Activated naive CD4-positive, alpha-beta T cell treated with anti-CD3 and anti-CD28 coated beads, Interleukin-2, amount 50 U/mL, for 72 hours (primary cell): ENCODE results near the gene GALNT2. TPM values are rescaled to one million over a fixed set of nuclear protein-coding genes. Genes with fewer than 3 reads are reported as not detected.
A peak's percentile ranks its signal among the peaks of the same experiment; 100 is the strongest.

Source experiments
- ATAC-seq, 2 donors: fragments of 150-1000 bp; cut with Tn5 transposase; 2 replicates each; pipeline ENCODE4 v1.10.0; 2021; ENCODE audit warnings: mild to moderate bottlenecking in 2 of 2, moderate library complexity in 2 of 2
- DNase-seq, 2 donors: peaks; one replicate each; pipeline ENCODE4 v3.0.0; 2021 to 2022; ENCODE audit warnings: low spot score in 2 of 2
- H3K27ac Mint-ChIP-seq, 2 donors: one replicate each; pipeline ENCODE4 v1.8.0; 2022; ENCODE audit warnings: mild to moderate bottlenecking in 2 of 2, mixed read lengths in 2 of 2
- H3K36me3 Mint-ChIP-seq, 2 donors: one replicate each; pipeline ENCODE4 v1.8.0; 2022; ENCODE audit warnings: mixed read lengths in 2 of 2
- H3K9me3 Mint-ChIP-seq, 2 donors: one replicate each; pipeline ENCODE4 v1.8.0; 2022; ENCODE audit warnings: mixed read lengths in 2 of 2
- total RNA-seq, 2 donors: library from RNA; stranded (reverse); gene quantifications; one replicate each; pipeline ENCODE4 v1.2.3, GENCODE V29; 2022

The GALNT2 gene
- total RNA-seq, 2 donors from 2014 or later: 58.9 to 88.0 TPM

DNA sequence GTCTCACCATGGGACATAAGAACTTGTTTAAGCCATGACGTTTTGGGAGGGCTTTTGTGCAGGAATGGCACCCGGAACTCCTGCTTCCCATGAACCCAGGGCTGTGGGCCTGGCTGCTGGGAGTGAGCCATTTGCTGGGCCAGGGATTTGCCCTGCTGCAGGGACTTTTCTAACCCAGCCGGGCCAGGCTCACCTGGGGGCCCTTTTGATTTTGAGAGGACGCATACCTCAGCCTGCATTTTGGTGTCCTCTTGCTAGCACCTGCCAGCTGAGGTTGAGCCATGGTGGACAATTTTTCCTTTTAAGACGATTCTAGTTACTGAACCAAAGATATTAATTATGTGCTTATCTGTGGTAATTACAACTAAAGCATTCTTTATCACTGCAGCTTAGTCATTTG lies 28.9 kb downstream of the GALNT2 start:
- peak overlapping the region in 1 of 2 donors; percentile 22 for H3K27ac Mint-ChIP-seq
- H3K36me3 Mint-ChIP-seq: peaks cover 9 to 47% of the 10 kb centered on the region in 2 donors
- no peak for DNase-seq
- H3K9me3 Mint-ChIP-seq: peaks cover 0 to 5% of the 10 kb centered on the region in 2 donors
- no peak for ATAC-seq

DNA sequence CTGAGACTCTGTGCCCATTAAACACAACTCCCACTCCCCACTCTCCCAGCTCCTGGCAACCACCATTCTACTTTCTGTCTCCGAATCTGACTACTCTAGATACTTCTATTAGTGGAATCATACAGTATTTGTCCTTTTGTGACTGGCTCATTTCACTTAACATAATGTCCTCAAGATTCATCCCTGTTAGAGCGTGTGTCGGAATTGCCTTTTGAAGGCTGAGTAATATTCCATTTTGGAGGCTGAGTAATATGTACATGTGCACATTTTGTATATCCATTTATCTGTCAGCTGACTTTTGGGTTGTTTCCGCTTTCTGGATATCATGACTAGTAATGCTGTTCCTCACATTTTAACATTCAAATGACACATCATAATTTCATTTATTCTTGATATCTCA lies 30.3 kb downstream of the GALNT2 start:
- H3K36me3 Mint-ChIP-seq: peaks cover 5 to 34% of the 10 kb centered on the region in 2 donors
- H3K27ac Mint-ChIP-seq: no peak overlapping the region
- DNase-seq (no peak), ATAC-seq (no peak)
- H3K9me3 Mint-ChIP-seq: peaks cover 0 to 5% of the 10 kb centered on the region in 2 donors

DNA sequence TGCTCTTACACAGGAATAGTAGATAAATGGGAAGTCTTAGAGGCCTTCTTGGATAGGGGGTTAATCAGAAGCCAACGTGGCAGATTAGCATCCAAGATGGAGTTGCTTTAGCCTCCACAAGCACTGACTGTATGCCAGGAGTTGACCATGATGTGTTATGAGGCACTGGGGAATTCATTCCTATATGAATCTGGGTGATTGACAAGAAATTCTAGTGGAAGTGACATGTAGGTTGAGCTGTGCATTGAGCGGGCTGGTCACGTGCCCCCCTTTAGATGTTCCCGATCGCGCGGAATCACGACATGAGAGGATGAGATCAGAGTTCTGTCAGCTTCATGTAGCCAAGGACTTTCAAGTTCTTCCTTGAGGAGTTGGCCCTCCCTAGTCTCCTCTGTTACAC lies 31.7 kb downstream of the GALNT2 start:
- Mint-ChIP-seq H3K27ac (peak overlapping the region in 1 of 2 donors; percentile 70), H3K9me3 (peaks cover 0 to 5% of the 10 kb centered on the region in 2 donors), H3K36me3 (peaks cover 5 to 32% of the 10 kb centered on the region in 2 donors)
- no peak for DNase-seq
- no peak for ATAC-seq

DNA sequence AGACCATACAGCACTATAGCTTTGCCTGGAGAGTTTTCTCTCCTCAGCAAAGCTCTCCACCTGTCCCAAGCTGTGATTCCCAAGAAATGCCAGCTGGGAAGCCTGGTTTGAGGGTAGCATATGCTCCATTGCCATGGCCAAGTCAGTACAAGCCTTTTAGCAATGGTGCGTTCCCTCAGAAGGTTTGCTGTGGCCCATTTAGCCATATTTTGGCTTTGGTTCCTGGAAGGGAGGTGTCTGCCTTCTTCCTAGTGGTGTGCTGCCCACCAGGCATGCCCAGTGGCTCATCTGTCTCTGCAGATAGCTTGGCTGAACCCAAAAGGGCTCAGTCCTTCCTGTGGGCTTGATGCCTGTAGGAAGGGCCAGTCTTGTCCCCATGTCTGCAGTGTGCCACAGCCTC lies 32.4 kb downstream of the GALNT2 start:
- peaks cover 5 to 30% of the 10 kb centered on the region in 2 donors for H3K36me3 Mint-ChIP-seq
- H3K27ac Mint-ChIP-seq: no peak overlapping the region
- ATAC-seq: no peak
- DNase-seq: no peak
- peaks cover 0 to 5% of the 10 kb centered on the region in 2 donors for H3K9me3 Mint-ChIP-seq

DNA sequence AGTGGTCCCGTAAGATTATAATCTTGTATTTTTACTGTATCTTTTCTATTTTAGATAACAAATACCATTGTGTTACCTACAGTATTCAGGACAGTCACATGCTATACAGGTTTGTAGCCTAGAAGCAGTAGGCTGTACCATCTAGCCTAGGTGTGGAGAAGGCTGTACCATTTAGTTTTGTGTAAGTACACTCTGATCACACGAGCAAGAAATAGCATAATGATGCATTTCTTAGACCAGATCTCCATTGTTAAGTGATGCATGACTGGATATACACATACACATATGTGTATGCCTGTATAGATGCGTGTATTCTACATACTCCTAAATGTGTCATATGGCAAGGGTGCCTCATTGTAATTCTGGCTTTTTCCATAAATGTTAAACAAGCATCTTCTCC lies 33.9 kb downstream of the GALNT2 start:
- DNase-seq (no peak), ATAC-seq (no peak)
- no peak overlapping the region for H3K27ac Mint-ChIP-seq
- H3K9me3 Mint-ChIP-seq: peaks cover 0 to 5% of the 10 kb centered on the region in 2 donors
- peaks cover 5 to 25% of the 10 kb centered on the region in 2 donors for H3K36me3 Mint-ChIP-seq

DNA sequence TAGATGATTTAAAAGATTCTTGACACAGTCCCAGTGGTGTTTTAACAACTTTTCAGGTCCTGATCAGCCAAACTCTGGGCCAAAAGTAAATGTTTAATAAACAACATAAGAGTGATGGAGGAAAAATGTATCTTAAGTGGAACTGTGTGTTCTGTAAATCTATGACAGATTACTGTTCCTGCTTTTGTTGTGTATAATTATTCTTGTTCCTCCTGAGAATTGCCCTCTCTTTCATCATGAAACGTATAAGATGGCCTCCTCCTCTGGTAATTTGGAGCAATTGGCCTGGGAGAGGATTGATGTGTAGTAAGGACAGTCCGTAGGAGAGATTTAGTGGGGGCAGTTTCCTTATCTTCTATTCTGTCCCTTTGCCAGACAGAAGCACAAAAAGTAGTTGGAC lies 34.5 kb downstream of the GALNT2 start:
- peak overlapping the region in 1 of 2 donors; percentile 81 for H3K27ac Mint-ChIP-seq
- H3K36me3 Mint-ChIP-seq: peaks cover 5 to 27% of the 10 kb centered on the region in 2 donors
- H3K9me3 Mint-ChIP-seq: peaks cover 0 to 5% of the 10 kb centered on the region in 2 donors

DNA sequence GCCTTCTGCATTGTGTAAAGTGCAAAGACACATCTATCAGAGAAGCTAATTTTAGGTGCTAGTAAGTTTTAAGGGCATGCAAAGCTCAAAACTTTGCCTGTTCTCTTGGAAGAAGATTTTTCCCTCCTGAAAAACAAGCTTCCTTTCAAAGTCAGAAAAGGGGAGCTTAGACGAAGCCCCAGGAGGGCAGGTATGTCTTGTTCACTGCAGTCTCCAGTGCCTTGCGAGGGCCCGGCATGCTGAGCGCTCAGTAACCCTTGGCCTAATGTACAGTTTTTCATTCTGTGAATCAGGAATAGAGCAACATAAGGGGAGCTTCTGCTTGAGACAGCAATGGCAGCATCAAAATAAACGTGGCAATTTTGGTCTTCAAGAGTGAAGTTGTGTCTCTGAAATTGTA lies 35.0 kb downstream of the GALNT2 start:
- Mint-ChIP-seq H3K9me3 (peaks cover 0 to 5% of the 10 kb centered on the region in 2 donors), H3K36me3 (peaks cover 5 to 25% of the 10 kb centered on the region in 2 donors), H3K27ac (peak overlapping the region in 1 of 2 donors; percentile 87)
- DNase-seq (no peak), ATAC-seq (no peak)

More for the DNA sequence above, 34.5 kb downstream of the GALNT2 start:
- DNase-seq (no peak), ATAC-seq (no peak)

DNA sequence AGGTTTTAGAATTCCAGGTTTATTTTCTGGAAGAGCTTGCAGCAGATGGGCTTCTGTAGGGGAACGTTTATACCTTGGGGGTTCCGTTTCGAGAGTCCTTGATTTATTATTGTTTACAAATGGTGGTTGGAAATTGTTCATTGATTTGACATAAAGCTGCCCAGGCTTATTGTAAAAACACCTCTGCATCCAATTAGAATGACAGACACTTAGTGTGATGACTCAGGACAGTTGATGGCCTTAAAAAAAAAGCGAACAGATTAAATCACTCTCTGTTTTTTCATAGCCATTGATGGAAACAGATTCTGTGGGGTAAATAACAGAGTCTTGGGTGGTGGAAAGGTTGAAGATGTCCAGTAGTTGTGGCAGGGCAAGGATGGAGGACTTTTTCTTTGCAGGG lies 35.4 kb downstream of the GALNT2 start:
- H3K9me3 Mint-ChIP-seq: peaks cover 0 to under 1% of the 10 kb centered on the region in 2 donors
- ATAC-seq (no peak), DNase-seq (no peak)
- H3K36me3 Mint-ChIP-seq: peaks cover under 1 to 25% of the 10 kb centered on the region in 2 donors
- H3K27ac Mint-ChIP-seq: peak overlapping the region in 1 of 2 donors; percentile 87

DNA sequence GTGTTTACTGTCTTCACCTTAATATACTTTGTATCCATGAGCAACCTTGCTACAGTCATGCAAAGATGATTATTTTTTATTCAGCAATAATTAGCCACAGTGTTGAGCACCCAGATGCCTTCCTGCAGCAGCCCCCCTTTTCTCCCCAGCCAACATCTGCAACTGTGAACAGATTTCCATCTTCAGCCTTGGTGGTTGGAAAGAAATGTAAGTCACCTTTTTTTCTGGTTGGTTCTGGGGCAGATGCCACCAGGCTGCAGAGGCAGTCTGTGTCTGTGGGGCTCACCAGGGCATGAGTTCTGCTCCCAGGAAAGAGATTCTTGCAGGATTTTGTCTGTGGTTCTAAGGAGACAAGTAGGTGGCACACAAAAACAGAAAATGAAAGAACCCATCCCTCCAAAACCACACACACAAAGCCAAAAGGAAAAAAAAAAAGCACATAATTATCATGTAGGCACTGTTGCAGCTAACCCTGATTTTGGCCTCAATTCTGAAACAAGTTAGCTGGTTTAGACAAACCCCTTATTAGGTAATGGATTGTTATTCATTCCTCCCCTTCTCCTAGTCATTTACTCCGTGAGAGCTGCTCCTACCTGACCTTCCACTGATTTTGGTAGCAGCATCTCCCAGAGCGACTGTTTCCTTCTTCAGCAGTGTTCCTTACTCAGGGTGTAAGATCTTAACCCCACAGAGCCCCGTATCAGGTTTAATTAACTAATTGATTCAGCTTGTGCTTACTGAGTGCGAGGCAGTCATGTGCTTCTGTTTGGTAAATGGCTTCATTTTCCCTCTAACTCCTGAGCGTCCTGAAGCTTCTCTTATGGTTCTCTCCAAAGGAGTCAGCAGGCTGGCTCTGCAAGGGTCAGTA lies 36.5 kb downstream of the GALNT2 start:
- H3K9me3 Mint-ChIP-seq: no peaks in the 10 kb centered on the region
- DNase-seq (no peak), ATAC-seq (peak; percentile 26 to 43)
- peak overlapping the region; percentile 93 to 98 for H3K27ac Mint-ChIP-seq
- peaks cover 4 to 27% of the 10 kb centered on the region in 2 donors for H3K36me3 Mint-ChIP-seq

DNA sequence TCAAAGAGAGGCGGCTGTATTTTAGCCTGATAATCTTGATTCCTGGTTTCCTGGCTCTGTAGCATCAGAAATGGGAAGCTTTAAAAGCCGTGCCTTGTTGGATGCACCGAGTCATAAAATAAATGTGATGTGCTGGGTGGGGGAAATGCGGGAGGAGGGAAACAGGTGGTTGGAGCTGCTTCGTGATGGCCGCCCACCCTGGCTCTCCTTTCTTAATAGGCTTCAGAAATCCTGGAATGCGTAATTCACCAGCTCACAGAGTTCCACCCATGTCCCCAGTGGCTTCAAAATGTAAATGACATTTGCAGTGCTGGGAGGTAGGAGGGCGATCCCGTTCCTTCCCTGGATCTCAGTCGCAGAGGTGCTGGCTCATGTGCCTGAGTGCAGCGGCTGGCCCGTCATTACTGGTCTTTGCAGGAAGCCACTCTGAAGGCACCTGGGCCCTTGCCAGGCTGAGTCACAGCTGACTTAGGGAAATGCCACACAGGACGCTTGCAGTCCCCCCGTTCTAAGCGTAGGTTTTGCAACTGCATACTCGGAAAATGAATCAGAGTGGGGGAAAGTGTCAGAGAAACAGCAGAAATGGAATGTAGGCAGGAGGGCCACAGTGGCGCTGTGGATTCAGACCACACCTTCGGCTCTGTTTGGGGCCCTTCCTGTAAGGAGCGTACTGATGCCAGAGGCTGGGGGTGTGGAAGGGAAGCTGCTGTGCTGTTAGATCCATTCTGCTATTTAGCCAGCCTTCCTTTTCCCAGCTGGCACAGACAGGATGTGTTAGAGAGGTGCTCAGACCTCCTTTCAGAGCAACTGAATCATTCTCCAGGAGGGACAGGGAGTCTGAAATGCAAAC lies 37.6 kb downstream of the GALNT2 start:
- no peaks in the 10 kb centered on the region for H3K9me3 Mint-ChIP-seq
- ATAC-seq (peak; percentile 79 to 81), DNase-seq (peak; percentile 80 to 91)
- H3K27ac Mint-ChIP-seq: peak overlapping the region; percentile 93 to 98
- H3K36me3 Mint-ChIP-seq: peaks cover 4 to 26% of the 10 kb centered on the region in 2 donors

DNA sequence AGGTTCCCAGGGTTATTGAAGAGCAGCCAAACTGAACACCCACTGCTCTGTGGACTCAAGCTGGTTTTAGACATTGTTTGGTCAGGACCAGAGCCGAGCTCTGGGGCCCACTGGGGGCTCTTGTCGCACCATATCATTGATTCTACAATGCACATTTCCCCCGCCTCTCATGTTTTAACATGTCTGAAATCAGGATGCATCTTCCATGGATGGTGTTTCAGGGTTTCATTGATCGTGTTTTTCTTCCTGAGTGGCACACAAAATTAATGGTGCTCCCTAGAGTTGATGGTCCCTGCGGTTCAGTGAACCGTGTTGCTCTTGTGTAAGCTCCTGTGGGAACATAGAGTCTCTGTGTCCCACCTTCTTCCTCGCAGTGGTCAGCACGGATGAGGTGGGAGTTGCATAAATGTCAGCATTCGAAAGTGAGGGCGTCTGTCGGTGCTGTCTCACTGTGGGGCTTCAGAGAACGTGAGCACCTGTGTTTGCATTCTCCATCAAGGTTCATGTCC lies 38.3 kb downstream of the GALNT2 start:
- peak overlapping the region; percentile 93 to 98 for H3K27ac Mint-ChIP-seq
- ATAC-seq: no peak
- peaks cover 4 to 26% of the 10 kb centered on the region in 2 donors for H3K36me3 Mint-ChIP-seq
- no peaks in the 10 kb centered on the region for H3K9me3 Mint-ChIP-seq
- no peak for DNase-seq

DNA sequence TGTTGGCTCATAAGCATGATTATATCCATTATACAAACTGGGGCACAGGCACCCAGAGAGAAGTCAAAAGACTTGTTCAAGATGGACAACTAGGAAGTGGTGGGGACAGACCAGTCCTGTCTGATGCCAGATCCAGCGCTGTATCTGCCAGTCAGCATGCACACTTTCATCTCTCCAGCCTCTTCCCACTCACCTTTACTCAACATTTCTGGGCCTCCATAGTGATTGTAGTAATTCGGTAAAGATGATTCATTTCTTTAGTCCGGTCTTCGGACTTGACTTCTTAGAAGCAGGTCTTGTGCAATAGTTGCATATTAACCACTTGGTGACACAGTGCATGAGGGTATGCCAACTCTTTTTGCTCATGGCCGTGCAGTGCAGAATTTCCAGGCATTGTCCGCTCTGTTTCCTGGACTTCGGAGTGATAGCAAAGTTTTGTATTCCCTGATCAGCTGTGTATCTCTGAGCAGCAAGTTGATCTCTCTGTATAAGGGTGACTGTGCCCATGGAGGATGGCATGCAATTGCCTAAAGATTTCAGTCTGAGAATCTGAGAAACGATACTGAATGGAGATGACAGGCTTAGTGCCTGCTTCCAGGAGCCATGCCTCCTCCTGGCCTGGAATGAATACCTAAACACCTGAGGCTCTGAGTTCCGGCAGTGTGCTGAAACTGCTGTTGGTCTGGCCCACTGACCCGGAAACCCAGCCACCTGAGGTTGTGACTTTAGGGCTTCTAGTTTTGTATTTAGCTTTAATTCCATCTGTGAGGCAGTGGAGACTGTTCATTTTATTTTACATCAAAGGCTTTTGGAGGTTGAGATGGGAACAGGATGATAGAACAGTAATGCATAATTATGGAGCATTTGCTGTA lies 39.0 kb downstream of the GALNT2 start:
- ATAC-seq (peak; percentile 7 to 25), DNase-seq (no peak)
- peaks cover 4 to 26% of the 10 kb centered on the region in 2 donors for H3K36me3 Mint-ChIP-seq
- H3K9me3 Mint-ChIP-seq: no peaks in the 10 kb centered on the region
- peak overlapping the region; percentile 93 to 98 for H3K27ac Mint-ChIP-seq

DNA sequence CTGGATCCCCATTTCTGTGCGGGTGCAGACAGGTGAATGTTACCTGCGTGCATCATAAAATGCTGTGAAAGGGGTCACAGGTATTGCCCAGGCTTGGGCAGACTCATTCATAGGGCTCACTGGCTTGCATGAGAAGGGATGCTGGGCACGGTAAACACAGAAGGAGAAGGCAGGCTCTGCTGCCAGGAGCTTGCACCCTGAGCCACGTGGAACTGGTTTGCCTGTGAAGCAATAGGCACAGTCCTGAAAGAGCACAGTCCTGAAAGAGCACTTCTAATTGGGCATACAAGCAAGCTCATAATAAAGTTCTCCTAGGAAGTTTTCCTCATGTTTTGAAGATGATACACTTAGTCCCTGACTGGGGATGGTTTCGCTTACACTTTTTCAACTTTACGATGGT lies 40.9 kb downstream of the GALNT2 start:
- ATAC-seq: no peak
- Mint-ChIP-seq H3K36me3 (peaks cover 6 to 28% of the 10 kb centered on the region in 2 donors), H3K27ac (peak overlapping the region; percentile 84 to 93), H3K9me3 (no peaks in the 10 kb centered on the region)
- DNase-seq: no peak

DNA sequence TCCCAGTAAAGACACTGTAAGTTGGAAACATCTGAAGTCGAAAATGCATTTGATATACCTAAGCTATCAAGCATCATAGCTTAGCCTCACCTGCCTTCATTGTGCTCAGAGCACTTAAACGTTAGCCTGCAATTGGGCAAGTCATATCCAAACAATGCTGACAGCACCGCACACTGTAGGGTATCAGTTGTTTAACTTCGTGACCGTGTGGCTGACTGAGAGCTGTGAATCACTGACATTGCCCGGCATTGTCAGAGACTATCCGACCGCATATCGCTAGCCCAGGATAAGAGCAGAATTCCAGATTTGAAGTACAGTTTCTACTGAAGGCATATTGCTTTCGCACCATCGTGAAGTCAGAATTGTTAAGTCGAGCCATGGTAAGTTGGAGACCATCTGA lies 41.5 kb downstream of the GALNT2 start:
- ATAC-seq: no peak
- no peak for DNase-seq
- Mint-ChIP-seq H3K9me3 (no peaks in the 10 kb centered on the region), H3K27ac (peak overlapping the region; percentile 93 to 97), H3K36me3 (peaks cover 13 to 34% of the 10 kb centered on the region in 2 donors)

DNA sequence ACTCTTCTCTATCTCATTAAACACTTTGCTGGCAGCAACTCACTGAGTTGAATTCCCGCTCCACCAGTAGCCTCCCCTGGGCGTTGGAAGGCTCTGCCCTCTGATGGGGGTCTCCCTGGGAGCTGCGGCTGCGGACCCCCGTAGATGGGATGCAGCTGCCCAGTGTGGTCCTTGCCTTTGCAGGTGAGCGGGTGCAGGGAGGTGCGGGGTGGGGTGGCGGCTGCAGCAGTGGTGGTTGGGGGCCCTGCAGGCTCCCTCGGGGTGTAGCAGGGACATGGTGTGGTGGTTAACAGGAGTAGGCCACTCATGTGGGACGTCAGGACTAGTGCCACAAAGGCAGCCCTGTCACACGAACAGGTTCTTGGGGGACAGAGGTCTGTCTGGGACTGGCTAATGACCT lies 42.0 kb downstream of the GALNT2 start:
- Mint-ChIP-seq H3K27ac (peak overlapping the region; percentile 93 to 97), H3K36me3 (peaks cover 18 to 39% of the 10 kb centered on the region in 2 donors), H3K9me3 (no peaks in the 10 kb centered on the region)
- ATAC-seq (no peak), DNase-seq (no peak)
